ENCODE data around the gene MED16.

- TF ChIP-seq CTCF (IDR thresholded peaks at IDR 0.05) (no peak), POLR2A (IDR thresholded peaks at IDR 0.05) (no peak)
These were observed 23.5 kb downstream of the MED16 start for GRCh38 chr19:869245-870177.

Measured in lower leg skin (tissue), 3 donors.